ENCODE measurements around the gene BPIFB3.
"Not testable (repeated sequence)": the region's sequence is repeated elsewhere in the genome, so short reads cannot be mapped to it uniquely, and the experiment has no call there.

Gene BPIFB3

GRCh38 chr20:33120934-33121333, 67.2 kb downstream of the BPIFB3 start:
- DNase-seq (ENCODE audit: low read depth in 3 of 3) = no peak

GRCh38 chr20:33122297-33122696, 68.6 kb downstream of the BPIFB3 start:
- DNase-seq (ENCODE audit: low read depth in 3 of 3) = not testable (repeated sequence)

Measured in stimulated activated CD4-positive, alpha-beta T cell treated with anti-CD3 and anti-CD28 coated beads, TNF-alpha, amount 100 ng/mL, for 48 hours (primary cell).